NCI-H526 treated with DMSO at 0.1 percent for 48 hours (cell line): Measurements from ENCODE around the gene TNP2.
"Not testable (repeated sequence)": the region's sequence is repeated elsewhere in the genome, so short reads cannot be mapped to it uniquely, and the experiment has no call there.

Experiments used
- DNase-seq: peaks from one replicate; lab custom pipeline; 2025; lab: John Stamatoyannopoulos, UW

Gene TNP2

GRCh38 chr16:11239644-11240632 lies 29.2 kb downstream of the TNP2 start:
- no peak for DNase-seq

- DNase-seq, result no peak
Observed at GRCh38 chr16:11238272-11239202, 30.6 kb downstream of the TNP2 start.

- DNase-seq, result no peak
Observed at GRCh38 chr16:11236461-11237254, 32.5 kb downstream of the TNP2 start.

GRCh38 chr16:11235703-11235991 lies 33.5 kb downstream of the TNP2 start:
- DNase-seq, result peak; percentile 15

GRCh38 chr16:11234884-11235702 lies 34.0 kb downstream of the TNP2 start:
- DNase-seq, result no peak

- no peak for DNase-seq
Observed at GRCh38 chr16:11233727-11234376, 35.3 kb downstream of the TNP2 start.

GRCh38 chr16:11232852-11233726 lies 36.0 kb downstream of the TNP2 start:
- no peak for DNase-seq

- DNase-seq, result no peak
Observed at GRCh38 chr16:11232302-11232851, 36.7 kb downstream of the TNP2 start.

GRCh38 chr16:11231367-11231970 lies 37.7 kb downstream of the TNP2 start:
- no peak for DNase-seq

- DNase-seq, result no peak
Observed at GRCh38 chr16:11229906-11230305, 39.2 kb downstream of the TNP2 start.

- DNase-seq, result no peak
Observed at GRCh38 chr16:11229432-11229831, 39.7 kb downstream of the TNP2 start.

GRCh38 chr16:11225677-11226549 lies 43.2 kb downstream of the TNP2 start:
- no peak for DNase-seq

- no peak for DNase-seq
Observed at GRCh38 chr16:11224894-11225676, 44.0 kb downstream of the TNP2 start.

- DNase-seq, result no peak
Observed at GRCh38 chr16:11224096-11224893, 44.8 kb downstream of the TNP2 start.

- DNase-seq, result not testable (repeated sequence)
Observed at GRCh38 chr16:11220507-11220906, 48.6 kb downstream of the TNP2 start.

GRCh38 chr16:11219178-11219577 lies 49.9 kb downstream of the TNP2 start:
- DNase-seq, result no peak
